HEK293T (cell line): ENCODE measurements around the gene CTNNA3.

Experiments
- ARNT ChIP-seq: fragments of 450-650 bp; IDR thresholded peaks from 2 replicates; pipeline ENCODE4 v1.6.1; 2017; ENCODE audit warnings: mild to moderate bottlenecking
- BHLHE40 ChIP-seq: fragments of 450-650 bp; IDR thresholded peaks from 2 replicates; pipeline ENCODE4 v1.6.1; 2016; ENCODE audit warnings: mild to moderate bottlenecking, moderate library complexity, borderline replicate concordance
- HDGF ChIP-seq: fragments of 450-650 bp; IDR thresholded peaks from 2 replicates; pipeline ENCODE4 v1.6.1; 2017; ENCODE audit warnings: antibody characterized with exemption, borderline replicate concordance
- L3MBTL2 ChIP-seq: fragments of 450-650 bp; conservative IDR thresholded peaks from 2 replicates; pipeline ENCODE4 v1.6.1; 2016; ENCODE audit warnings: mild to moderate bottlenecking
- SP1 ChIP-seq: fragments of 450-650 bp; IDR thresholded peaks from 2 replicates; pipeline ENCODE4 v1.6.1; 2017
- TF ChIP-seq, protein P1 (sequence below): fragments of 450-650 bp; IDR thresholded peaks from 2 replicates; pipeline ENCODE4 v1.6.1; 2016

DNA sequence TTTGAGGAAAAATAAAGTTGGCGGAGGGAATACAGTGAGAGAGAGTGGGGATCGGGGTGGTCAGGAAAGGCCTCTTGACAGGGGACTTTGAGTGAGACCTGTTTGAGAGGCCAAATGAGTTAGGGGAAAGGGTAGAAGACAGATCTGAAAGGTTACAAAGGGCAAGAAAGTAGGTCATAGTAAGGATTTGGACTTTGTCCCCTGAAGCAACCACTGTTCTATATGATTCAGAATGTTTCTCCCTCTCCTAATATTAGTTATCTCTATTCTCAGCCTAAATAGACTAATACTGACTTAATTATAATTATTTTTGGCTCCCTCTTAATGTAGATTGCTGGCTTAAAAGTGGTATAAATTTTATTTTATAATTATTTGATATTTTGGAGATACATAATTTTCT lies 88.0 kb downstream of the CTNNA3 start:
- TF ChIP-seq HDGF (no peak), SP1 (no peak), BHLHE40 (no peak), L3MBTL2 (no peak), ARNT (no peak)
- TF ChIP-seq, protein P1, sequence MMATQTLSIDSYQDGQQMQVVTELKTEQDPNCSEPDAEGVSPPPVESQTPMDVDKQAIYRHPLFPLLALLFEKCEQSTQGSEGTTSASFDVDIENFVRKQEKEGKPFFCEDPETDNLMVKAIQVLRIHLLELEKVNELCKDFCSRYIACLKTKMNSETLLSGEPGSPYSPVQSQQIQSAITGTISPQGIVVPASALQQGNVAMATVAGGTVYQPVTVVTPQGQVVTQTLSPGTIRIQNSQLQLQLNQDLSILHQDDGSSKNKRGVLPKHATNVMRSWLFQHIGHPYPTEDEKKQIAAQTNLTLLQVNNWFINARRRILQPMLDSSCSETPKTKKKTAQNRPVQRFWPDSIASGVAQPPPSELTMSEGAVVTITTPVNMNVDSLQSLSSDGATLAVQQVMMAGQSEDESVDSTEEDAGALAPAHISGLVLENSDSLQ, result no peak
